HL-60 (cell line): ENCODE data around the gene TRMT44.

ENCODE experiments used
- CTCF ChIP-seq: IDR thresholded peaks from one replicate; pipeline ENCODE4 v1.5.1; 2011; ENCODE audit warnings: low read length, control low read depth, inconsistent platforms; ENCODE audit not compliant: insufficient read depth
- POLR2AphosphoS5 ChIP-seq: IDR thresholded peaks from 2 replicates; pipeline ENCODE4 v1.6.1; 2012; ENCODE audit warnings: low read depth

- TF ChIP-seq CTCF (no peak), POLR2AphosphoS5 (no peak)
These were observed 67.7 kb downstream of the TRMT44 start for GRCh38 chr4:8508266-8508665.
